Cerebellar nuclear complex (tissue), 1 donor: ENCODE data around the gene TIMM44.
"Not testable (repeated sequence)": the region's sequence is repeated elsewhere in the genome, so short reads cannot be mapped to it uniquely, and the experiment has no call there.

Experiments
- DNase-seq, 2 experiments: peaks; one replicate each; lab custom pipeline; 2025; lab: John Stamatoyannopoulos, UW

Gene TIMM44

DNA sequence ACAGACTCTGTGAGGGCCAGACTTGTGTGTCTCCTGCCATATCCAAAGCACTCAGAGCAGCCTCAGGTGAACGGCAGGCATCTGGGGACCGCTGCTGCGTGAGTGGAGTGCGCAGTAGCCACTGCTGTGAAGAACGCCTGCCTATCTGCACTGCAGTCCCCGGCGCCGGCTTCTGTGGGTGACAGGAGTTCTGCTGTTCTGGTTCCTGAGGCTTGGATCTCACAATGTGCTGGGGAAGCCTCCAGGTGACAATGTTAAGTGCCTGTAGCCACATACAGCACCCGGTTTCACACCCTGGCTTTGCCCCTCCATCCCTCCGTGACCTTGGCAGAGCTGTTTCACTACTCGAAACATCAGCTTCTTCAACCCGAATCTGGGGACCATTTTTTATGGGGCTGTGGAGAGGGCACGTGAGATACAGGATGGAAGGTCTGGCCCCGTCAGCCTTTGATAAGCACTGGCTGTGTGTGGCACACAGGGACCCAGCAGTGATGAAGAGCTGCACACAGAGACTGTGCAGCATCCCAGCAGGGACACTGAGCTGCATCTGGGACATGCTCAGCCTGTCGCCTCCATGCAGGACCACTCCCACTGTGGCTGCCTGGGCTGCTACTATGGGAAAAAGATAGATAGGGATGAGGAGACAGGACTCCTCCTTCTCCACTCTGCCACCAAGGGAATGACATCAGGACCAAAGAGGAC, 33.7 kb upstream of the TIMM44 start:
- DNase-seq: no peak

DNA sequence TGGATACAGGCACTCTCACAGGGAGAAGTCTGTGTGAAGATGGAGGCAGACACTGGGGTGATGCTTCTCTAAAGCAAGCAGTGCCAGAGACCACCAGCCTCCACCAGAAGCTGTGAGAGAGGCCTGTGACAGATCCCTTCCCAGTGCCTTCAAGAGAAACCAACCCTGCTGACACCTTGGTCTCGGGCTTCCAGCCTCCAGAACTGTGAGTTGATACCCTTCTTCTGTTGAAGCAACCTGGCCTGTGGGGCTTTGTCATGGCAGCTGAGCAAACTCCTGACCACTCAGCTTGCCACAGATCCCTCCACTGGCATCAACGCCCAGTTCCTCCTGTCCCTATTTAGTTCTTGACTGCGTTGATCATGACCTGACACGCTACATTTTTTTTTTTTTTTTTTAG, 33.0 kb upstream of the TIMM44 start:
- no peak for DNase-seq

DNA sequence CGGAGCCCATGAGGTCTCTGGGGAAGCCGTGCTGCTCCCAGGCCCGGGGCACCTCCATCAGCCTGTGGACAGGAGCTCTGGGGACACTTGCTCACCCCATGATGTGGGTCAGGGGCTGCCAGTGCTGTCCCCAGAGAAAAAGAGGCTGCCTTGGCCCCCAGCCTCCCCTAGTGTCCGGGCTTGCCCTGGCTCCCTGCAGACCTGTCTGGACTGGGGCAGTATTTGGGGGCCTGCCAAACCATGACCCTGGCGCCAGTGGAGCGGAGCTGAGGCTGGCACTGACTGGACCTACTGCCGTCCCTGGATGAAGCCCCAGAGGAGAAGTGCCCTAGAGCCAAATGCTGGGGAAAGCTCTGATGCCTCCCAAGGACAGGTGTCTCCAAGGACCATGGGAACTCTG, 31.6 kb upstream of the TIMM44 start:
- DNase-seq: peak in 1 of 2 experiments; percentile 74

DNA sequence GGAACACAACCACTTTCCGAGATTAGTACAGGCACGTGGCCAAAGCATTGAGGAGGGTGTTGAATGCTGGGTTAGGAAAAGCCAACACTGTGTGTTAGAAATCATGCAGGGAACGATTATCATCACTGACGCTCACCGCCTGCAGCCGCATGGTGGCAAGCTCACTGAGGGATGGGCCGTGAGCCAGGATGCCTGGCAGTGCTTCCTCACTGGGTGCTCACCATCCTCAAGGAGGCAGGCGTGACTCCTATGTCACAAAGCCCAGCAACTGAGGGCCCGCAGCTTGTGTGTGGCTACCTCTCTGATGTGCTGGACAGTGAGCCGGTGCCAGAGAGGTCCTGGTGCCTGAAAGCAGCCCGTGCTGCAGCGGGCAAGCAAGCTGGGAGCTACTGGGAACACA, 30.4 kb upstream of the TIMM44 start:
- DNase-seq: peak in 1 of 2 experiments; percentile 67

DNA sequence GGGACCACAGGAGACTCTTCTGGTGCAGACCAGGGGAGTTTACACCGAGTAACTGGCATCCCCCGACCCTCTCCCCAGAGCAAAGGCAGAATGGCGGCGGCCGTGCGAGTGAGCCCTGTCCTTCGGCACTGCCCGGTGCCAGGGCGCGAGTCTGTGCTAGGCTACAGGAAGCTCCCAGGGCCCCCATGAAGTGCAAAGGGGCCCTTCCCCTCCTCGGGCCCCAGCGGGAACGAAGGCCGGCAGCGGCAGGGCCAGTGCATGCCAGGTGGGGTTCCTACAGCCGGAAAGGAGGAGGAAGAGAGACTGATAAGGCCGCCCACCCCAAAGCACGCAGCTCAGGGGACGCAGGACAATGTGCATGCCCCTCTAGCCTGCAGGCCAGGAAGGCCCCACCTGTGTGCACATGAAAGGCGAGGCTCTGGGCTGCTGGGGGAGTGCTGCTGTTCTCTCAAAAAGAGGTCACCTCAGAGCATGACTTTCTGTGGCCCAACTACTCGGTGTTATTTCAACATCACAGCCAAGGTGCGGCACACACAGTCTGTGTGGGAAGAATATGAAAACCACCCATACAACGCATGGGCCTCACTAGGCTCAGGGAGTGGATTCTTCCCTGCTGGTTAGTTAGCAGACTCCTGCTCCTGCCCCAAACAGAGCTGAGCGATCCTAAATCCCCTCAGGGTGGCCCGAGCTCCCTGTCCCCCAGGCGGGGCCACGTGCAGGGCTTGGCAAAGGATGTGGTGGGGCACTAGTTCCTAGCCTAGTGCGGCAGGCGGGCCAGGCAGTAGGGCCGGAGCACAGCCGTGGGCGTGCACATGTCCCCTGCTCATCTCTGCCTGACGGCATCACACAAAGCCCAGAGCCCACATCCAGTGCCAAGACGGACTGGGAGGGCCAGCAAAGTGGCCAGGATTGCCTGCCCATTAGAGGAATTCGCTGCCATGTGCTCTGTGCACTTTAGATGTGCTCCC, 28.4 kb upstream of the TIMM44 start:
- no peak for DNase-seq

DNA sequence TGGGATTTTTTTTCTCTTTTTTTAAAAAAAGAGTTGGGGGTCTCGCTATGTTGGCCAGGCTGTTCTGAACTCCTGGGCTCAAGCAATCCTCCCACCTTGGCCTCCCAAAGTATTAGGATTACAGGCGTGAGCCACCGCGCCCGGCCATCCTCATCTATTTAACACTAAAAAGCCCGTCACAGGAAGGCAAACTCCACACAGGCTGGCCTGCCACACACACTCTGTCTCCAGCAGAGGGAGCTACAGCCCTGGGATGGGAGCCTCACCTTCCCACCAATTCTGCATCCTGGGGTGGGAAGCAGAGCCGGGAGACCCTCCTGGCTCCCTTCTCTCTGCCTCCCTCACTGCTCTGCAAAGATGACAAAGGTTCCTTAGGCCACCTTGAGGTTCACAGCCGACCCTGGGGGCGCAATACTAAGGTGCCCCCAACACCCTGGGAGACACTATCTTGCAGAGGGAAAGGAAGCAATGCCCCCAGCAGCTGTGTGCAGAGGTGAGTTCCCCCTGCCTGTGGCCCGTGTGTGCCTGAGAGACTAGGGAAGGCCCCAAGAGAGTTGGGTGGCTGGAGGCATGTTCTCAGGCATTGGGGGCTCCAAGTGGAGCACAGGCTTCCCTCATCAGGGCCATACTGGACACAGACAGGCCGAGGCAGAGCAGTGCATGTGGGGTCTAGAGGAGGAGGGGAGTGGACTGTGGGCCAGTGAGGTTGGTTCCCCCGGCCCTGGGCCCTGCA, 27.4 kb upstream of the TIMM44 start:
- no peak for DNase-seq

DNA sequence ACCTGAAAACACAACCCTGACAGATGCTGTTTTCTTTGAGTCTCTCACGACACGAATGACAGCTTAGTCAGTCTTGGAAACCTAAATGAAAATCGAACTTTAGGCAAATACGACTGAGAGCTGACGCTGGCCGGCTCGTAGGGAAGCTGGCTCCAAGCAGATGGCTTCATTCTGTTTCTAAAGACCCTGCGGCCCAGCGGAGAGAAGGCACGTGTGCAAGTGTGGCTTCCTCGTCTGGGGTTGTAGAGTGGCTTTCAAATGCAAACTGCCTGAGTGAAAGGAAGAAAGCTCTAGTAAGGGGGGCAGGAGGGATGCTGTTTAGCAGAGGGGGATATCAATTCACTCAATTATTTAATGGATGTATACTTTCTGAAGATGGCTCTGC, 26.1 kb upstream of the TIMM44 start:
- no peak for DNase-seq

DNA sequence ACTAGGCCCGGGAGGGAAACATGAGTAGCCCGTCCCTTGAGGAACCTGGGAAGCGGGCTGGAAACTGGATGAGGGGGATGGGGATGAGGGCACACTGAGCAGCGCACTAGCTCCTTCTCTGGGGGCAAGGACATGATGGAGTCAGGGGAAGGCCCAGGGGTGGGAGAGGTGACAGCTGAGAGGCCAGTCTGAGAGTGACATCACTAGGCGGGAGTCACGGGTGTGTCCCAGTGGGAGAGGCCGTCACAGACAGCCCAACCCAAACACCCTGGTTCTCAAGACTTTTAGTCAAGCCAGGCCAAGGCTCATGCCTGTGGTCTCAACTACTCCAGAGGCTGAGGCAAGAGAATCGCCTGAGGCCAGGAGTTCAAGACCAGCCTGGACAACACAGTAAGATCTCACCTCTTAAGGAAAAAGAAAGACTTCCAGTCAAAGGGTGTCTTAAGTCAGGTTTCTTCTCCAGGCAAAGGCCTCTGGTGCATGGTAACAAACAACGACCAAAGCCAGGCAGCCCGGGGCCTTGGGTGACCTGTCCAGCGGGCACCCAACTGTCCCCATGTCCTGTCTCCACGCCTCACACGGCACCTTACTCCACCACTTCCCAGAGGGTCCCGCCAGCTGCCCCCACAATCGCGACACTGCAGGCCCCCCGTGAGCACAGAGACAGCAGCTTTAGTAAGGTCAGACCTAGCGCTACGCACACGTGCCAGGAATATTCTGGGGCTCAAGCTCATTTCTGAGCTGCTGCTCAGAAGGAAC, 25.5 kb upstream of the TIMM44 start:
- DNase-seq: no peak

DNA sequence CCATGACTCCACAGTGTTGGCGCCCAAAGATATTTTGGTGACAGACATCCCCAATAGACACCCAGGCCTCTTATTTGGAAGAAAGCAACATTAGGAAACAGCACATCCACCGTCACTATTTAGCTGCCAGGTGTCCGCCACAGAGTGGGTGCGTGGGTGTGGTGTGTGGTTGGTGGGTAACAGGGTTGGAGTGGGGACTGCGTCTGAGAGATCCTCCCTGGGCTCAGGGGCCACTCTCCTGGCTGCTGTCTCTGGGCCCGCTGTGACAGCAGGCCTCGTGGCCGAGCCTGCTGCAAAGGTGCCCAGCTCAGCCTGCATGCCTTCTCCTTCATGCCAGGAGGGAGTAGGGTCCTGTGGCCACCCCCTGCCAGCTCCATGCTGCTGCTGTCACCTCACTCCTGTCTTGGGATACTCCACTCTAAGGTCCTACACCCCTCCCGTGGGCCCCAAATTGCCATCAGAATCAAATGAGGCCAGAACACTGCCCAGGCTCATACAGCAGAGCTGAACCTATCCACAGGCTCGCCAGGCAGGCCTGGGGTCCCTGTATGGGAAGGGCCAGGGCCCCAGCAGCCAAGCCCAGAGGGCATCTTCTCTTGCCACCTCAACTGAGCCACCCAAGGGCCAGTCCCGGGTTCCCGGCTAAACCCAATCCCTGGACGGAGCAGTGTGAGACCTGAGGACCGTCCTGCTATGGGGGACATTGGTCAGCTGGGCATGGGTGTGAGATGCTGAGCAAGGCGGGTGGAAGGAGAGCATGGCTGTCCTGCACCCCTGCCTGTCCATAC, 24.7 kb upstream of the TIMM44 start:
- no peak for DNase-seq

DNA sequence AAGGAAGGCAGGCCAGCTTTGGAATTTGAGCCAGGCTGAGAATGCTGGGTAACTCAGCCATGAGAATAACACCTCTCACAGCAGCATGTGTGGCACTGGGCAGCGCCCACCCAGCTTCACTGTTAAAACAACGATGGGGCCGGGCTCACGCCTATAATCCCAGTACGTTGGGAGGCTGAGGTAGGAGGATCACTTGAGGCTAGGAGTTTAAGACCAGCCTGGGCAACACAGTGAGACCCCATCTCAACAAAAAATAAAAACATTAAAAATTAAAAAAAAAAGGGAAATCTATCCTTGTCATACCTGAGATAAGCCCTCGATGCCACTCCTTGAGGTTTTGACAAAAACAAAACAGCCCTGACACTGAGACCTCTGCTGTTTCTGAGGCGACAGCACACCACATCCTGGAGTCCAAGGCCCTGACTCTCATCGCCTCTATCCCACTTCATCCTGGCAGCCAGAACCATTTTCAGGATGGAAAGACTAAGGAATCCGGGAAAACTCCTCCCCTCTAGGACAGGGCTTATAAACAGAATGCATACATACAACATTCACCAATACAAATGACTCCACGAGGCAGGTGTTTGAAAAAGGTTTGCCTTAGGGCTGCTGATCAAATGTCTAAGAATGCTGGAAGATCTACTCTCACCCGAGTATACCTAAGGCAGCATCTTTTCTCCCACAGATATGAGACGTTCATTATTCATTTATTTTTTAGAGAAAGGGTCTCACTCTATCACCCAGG, 22.6 kb upstream of the TIMM44 start:
- DNase-seq: no peak

DNA sequence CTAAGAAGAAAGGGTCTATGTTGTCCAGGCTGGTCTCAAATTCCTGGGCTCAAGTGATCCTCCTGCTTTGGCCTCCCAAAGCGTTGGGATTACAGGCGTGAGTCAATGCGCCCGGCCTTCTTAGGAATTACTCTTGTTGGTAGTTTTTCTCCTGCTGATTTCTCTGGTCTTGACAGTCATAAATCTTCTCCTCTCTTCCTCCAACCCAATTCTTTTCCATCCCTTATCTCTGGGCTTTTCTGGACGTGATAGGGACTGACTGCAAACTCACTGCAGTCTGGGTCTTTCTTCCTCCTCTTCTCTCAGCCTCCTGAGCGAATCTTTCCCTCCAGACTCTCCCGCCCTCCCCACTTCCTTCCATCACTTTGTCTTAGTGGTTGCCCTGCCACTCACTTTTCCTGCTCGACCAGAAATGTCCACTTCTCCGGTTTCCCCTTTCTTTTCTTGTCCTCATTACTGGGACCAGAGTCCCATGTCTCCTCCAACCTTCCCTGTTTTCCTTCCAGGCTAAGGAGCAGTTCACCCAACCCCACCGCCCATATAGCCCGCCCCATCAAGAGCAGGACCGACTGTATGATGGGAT, 21.9 kb upstream of the TIMM44 start:
- DNase-seq: no peak

DNA sequence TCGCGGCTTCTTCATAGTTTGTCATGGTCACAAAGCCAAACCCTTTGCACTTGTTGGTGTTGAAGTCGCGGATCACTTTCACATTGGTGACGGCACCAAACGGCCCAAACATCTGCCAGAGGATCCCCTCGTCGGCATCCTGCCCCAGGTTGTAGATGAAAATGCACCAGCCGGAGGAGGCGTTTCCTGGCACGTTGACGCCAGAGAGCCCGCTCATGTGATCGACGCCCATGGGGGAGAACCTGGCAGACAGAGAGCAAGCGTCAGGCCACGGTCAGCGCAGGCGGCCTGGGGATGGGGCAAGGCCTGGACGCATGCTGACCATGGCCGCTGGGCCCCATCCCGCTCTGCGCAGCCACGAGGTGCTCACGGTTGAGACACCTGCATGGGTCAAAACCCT, 20.1 kb upstream of the TIMM44 start:
- no peak for DNase-seq

DNA sequence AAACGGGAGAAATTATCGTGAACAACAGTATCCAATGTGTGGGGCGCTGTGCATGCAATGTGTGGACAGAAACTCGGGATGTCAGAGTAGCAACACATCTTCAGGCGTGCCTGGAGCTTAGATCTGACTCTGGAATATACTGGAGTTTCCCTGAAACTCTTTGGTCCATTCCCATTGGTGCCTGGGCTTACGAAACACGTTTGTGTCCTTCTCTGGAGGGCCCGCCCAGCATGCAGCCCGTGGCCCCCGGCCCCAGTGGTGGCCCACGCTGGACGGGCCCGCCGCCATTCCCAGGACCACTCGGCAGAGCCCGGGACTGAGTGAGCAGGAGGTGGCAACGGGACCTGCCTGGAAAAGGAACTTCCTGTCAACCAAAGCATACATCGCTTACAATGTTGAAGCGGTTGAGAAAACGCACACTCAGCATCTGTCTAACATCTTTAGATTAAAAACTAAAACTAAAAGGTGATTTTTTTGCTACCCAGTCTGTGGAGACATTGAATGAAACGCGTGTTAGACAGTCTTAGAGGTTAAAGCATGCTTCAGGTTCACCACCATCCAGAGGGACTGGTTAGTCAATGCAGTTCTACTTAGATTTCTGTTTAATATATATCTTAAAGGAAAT, 19.3 kb upstream of the TIMM44 start:
- no peak for DNase-seq

DNA sequence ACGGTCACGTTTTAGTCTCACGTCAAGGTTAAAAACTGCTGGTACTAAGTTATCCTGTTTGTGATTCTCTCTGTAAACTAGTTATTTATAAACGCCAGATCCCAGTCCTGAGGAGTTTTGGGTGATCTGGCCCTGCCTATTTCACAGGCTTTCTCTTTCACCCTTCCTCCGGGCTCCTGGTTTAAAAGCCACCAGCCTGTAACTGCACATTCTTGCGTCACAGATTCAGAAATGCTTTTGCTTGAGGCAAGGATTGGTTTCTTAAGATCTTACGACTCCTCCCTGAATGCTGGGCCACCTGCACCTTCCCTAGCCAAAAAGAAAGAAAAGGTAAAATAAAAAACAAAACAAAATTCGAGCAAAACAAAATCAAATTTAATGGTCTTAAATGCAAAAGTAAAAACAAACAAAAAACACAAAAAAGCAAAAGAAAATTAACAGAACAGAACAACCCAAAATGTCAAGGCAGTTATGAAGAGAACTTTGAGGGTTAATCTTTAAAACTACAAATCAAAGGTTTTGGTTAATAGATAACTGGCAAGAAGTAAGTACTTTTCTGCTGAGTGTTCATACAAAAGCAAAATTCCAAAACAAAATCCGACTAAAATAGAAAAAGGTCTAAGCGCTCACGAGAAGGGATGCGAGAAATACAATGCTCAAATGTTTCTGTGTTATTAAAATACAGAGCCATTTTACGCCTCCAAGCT, 18.6 kb upstream of the TIMM44 start:
- no peak for DNase-seq

DNA sequence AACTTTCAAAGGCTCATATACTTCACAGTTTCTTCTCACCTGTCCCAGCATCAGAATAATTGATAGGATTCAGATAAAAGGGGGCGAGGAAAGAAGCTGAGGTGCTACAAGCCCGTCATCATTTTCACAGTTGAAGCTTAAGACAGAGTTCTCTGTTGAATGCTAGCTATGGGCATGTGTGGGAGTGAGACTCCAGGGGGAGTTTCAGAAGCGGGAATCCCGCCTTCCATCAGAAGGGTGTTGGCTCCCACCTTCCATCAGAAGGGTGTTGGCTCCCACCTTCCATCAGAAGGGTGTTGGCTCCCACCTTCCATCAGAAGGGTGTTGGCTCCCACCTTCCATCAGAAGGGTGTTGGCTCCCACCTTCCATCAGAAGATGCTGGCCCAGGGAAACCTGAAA, 17.6 kb upstream of the TIMM44 start:
- DNase-seq: not testable (repeated sequence)

DNA sequence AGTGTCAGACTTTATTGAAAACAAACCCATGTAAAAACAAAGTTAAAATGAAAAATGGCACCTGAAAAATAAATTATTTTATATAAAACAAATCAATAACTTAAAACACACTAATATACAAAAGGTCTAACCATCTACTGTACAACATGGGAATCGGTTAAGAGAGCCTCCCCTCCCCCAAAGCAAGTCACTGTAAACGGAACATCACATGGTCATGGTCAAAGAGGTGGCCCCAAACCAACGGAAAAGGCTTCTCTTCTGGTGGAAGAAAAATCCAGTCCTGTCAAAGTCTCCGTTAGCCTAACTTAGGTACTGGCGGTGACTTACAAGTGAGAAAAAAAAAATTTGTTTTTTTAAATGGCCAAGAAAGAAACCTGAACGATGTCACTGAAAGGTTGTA, 15.7 kb upstream of the TIMM44 start:
- DNase-seq: no peak

DNA sequence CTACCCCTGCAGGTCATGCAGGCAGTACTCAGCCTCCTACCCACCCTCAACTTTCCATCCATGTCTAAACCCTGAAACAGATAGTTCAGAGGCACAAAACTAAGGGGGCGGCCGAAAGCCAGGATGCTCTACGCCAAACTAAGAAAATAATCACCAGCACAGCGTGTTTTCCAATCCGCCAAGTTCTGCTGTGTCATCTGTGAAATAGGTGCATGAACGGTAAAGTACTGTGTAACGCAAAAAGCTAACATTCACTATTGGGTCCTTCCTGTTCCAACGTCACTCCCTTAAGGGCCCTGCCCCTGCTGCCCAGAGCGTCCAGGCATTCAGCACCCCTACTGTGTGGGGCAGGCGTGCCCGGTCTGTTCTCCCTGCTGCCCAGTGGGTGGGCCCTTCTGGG, 12.2 kb upstream of the TIMM44 start:
- DNase-seq: no peak

DNA sequence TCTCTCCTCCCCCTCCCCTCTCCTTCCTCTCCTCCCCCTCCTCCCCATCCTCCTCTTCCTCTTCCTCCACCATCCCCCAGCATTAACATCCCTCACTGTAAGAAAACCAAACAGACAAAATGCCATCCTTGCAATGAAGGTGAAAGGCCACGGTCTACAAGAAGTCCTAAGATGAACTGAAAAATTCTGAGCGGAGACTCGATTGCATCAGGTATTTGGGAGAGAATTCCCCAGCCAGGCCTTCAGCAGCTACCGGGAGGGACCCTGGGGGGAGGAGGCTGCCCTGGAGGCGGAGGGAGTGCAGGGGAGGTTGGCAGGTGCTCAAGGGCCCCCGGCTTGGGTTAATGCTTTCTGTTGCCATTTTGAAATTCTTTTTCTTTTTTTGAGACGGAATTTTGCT, 10.1 kb upstream of the TIMM44 start:
- no peak for DNase-seq

DNA sequence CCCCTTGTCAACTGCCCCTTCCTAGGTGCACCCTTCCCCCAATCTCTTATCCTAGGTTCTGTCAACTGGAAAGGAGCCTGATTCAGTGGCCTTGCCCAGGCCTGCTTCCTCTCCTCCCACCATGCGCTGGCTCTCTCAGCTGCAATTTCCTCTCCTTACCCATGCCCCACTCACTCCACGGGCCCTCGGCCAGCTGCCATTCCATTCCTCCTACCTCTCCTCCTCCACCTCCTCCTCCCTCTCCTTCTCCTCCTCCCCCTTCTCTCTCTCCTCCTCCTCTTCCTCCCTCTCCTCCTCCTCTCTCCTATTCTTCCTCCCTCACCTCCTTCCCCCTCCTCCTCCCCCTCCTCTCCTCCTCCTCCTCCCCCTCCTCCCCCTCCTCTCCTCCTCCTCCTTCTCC, 9.6 kb upstream of the TIMM44 start:
- DNase-seq: peak in 1 of 2 experiments; percentile 43
